ENCODE data around the gene TUFM.
"Not testable (repeated sequence)": the region's sequence is repeated elsewhere in the genome, so short reads cannot be mapped to it uniquely, and the experiment has no call there.

TUFM gene

DNA sequence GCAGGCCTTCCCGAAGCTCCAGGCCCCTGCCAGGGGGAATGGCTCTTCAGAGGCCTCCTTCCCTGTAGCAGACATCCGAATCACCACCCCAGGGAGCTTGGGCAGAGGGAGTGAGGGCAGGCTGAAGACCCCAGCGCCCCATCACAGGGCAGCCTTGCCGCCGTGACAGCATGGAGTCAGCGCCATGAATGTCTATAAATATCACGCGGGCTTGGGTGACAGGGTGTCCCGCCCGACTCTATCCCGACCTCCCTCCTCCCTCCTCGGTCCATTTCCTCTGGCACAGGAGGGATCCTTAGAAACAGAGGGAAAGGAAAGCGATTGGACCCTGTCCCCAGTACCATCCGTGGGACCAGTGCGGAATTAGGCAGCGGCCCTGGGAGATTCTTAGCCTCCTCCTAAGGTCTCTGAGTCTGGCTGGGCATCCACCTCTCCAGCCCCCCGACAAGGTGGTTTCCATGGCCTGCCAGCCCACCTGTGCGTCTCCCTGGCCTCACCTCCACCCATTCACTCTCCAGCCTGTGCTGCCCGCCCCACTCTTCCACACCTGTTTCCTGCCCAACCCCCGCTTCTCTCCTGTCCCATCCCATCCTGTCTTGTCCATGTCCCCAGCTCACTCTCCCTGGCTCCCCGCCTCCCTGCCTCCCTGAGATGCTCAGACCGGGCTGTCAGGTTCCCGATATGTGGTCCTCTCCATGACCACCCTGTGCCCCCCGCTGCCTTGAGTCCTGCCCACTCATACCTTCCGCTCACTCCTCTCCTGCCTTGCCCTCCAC is 37.3 kb upstream of the TUFM start:
- H3K4me3 ChIP-seq (ENCODE audit: low read depth, low read length), result no peak overlapping the region
- TF ChIP-seq, protein P1, sequence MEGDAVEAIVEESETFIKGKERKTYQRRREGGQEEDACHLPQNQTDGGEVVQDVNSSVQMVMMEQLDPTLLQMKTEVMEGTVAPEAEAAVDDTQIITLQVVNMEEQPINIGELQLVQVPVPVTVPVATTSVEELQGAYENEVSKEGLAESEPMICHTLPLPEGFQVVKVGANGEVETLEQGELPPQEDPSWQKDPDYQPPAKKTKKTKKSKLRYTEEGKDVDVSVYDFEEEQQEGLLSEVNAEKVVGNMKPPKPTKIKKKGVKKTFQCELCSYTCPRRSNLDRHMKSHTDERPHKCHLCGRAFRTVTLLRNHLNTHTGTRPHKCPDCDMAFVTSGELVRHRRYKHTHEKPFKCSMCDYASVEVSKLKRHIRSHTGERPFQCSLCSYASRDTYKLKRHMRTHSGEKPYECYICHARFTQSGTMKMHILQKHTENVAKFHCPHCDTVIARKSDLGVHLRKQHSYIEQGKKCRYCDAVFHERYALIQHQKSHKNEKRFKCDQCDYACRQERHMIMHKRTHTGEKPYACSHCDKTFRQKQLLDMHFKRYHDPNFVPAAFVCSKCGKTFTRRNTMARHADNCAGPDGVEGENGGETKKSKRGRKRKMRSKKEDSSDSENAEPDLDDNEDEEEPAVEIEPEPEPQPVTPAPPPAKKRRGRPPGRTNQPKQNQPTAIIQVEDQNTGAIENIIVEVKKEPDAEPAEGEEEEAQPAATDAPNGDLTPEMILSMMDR (IDR thresholded peaks at IDR 0.05; ENCODE audit: borderline replicate concordance, insufficient read depth, low read depth, low read length), result no peak

DNA sequence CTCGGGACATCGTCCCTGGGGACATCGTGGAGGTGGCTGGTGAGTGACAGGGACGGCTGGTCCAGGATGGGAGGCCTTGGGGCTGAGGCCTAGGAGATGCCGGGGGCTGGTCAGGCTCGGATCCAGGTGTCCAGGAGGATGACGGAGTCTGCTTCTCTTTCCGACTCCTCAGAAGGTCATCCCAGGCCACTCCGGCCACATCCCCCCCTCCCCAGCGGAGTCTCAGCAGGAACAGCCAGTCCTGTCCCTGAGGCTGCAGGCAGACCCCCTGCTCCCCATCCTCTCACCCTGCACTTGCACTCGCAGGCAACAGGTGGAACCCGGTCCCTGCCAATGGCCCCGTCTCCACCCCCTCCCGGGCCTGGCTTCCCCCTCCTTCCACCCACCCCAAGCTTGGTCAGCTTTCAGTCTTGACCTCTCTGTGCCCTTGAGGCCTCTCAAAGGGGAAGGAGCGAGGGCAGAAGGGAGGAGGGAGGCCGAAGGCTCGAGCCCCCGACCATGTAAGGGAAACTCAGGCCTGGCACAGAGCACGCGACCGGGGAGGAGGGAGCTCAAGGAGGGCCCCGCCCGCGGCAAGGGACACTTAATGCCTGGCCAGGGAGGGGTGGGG is 36.5 kb upstream of the TUFM start:
- H3K4me3 ChIP-seq (ENCODE audit: low read depth, low read length), result no peak overlapping the region
- TF ChIP-seq, protein P1 (IDR thresholded peaks at IDR 0.05; ENCODE audit: borderline replicate concordance, insufficient read depth, low read depth, low read length), result no peak

DNA sequence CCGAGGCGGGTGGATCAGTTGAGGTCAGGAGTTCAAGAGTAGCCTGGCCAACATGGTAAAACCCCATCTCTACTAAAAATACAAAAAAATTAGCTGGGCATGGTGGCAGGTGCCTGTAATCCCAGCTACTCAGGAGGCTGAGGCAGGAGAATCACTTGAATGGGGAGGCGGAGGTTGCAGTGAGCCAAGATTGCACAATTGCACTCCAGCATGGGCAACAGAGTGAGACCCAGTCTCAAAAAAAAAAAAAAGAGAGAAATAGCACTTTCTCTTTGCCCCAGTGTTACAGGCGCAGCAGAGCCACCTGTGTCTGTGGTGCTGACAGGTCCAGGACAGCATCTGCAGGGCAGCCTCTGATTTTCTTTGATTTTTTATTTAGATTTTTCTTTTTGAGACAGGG is 35.4 kb upstream of the TUFM start:
- not testable (repeated sequence) for H3K4me3 ChIP-seq (ENCODE audit: low read depth, low read length)

DNA sequence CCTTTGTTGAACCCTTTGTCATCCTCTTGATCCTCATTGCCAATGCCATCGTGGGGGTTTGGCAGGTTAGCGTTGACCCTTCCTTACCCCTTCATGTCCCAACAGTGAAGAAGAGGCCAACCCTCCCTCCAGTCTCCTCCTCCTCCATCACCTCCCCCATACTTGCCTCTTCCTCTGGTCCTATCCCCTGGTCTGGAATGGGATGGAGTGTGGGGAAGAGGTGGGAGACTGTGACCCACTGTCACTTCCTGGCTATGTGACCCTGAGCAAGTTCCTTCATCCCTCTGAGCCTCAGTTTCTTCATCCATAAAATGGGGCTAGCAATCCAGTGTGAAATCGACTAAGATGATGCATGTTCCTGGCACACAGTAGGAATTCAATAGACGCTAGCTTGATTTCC is 34.8 kb upstream of the TUFM start:
- TF ChIP-seq, protein P1 (IDR thresholded peaks at IDR 0.05; ENCODE audit: borderline replicate concordance, insufficient read depth, low read depth, low read length), result no peak
- H3K4me3 ChIP-seq (ENCODE audit: low read depth, low read length), result no peak overlapping the region

DNA sequence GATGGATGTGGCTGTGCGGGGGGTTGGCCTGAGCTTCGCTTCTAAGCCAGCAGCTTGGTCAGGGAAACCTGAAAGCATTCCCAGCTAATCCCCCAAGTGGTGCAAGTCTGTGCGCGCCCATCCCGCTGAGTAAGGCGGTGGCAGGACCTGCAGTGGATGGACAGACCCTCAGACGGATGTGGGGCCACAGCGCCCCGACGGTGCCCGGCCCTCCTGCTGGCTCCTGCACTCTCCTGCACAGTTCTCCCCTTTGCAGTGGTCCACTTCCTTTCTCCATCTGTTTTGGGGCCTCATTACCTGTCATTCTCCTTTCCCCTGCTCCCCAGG is 34.4 kb upstream of the TUFM start:
- TF ChIP-seq, protein P1 (IDR thresholded peaks at IDR 0.05; ENCODE audit: borderline replicate concordance, insufficient read depth, low read depth, low read length), result no peak
- H3K4me3 ChIP-seq (ENCODE audit: low read depth, low read length), result no peak overlapping the region

DNA sequence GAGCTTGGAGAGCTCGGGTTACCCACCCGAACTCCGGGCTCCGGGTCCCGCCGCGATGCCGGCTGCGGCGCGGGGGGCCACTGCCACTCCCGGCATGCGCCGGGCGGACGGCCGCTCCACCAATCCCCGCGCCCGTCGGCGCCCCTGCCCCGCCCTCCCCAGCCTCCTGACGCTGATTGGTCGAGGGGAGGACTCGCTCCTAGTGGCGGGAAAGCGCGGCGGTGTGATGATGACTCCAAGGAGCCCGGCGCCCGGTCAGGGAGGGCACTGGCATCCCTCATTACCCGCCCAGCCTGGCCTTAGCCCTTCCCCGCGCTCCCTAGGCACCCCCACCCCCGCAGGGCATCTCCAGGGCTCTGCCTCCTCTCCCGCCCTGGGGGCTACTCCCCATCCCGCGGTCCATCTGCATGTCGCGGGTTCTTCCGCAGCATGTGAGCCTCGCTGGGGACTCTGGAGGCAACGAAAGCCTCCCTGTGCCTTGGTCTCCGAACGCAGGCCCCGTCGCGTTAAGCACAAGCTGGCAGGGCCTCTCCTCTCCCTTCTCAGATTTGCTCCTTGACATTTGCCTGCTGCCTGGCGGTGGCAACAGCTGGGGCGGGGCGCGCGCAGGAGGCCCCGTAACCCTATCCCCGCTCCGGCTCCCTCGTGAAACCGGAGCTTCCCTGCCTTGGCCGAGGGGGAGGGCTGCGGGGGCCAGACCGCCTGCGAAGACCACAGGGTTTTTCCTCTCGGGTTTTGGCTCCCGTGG is 33.9 kb upstream of the TUFM start:
- TF ChIP-seq, protein P1 (IDR thresholded peaks at IDR 0.05; ENCODE audit: borderline replicate concordance, insufficient read depth, low read depth, low read length), result no peak
- H3K4me3 ChIP-seq (ENCODE audit: low read depth, low read length), result peak overlapping the region; percentile 83

DNA sequence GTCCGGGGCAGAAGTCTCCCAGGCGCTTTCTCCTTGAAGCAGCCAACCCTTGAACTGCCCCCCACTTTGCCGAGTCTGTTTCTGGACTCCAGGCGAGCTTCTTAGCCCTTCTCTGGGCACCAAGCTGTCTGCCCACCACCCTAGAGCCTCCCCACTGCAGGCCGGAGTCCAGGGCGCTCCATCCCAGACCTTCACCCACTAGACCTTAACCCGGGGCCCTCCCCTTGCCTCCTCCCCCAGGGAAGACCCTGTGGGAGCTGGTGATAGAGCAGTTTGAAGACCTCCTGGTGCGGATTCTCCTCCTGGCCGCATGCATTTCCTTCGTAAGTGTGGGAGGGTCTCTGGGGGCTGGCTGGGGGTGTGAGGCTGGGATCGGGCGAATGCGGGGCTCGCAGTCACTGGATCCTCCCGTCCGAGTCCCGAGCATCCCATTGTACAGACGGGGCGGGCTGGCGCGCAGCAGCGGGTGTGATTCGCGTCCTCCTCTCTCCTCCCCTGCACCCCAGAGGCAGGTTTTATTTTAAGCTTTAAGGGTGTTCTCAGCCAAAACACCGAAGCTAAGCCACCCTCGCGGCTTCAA is 33.2 kb upstream of the TUFM start:
- peak overlapping the region; percentile 83 for H3K4me3 ChIP-seq (ENCODE audit: low read depth, low read length)
- TF ChIP-seq, protein P1 (IDR thresholded peaks at IDR 0.05; ENCODE audit: borderline replicate concordance, insufficient read depth, low read depth, low read length), result no peak

Data from GM12875 (cell line).